A673 (cell line): ENCODE measurements around the gene WTAP. TPM values are rescaled to one million over a fixed set of nuclear protein-coding genes. Genes with fewer than 3 reads are reported as not detected.
A peak's percentile ranks its signal among the peaks of the same experiment; 100 is the strongest.

Experiments
- BruUV-seq: library from RNA; stranded (reverse); fragments of 400-500 nt; replicated peaks from 2 replicates; lab custom pipeline; 2021; lab: Mats Ljungman, UMichigan
- CTCF ChIA-PET: fragments of 300-600 bp; sonication (Branson Sonifier 250); formaldehyde crosslinking; loops from one replicate; lab custom pipeline; 2022; ENCODE audit warnings: antibody characterized with exemption; lab: Charles Lee
- POLR2A ChIA-PET: fragments of 300-600 bp; sonication (Branson Sonifier 250); formaldehyde crosslinking; loops from one replicate; lab custom pipeline; 2022; ENCODE audit warnings: antibody characterized with exemption; ENCODE audit not compliant: low non-redundant PET; lab: Charles Lee
- DNase-seq: peaks from one replicate; pipeline ENCODE4 v3.0.0-alpha.2; 2015; ENCODE audit warnings: low spot score
- H3K27ac ChIP-seq: fragments of 200-600 bp; sonication (generic); 2 replicates; pipeline ENCODE4 v1.5.1; 2016; ENCODE audit warnings: mixed run types, low read depth, mild to moderate bottlenecking, mixed read lengths, antibody characterized with exemption, low read length; ENCODE audit not compliant: poor library complexity, severe bottlenecking
- H3K27me3 ChIP-seq: fragments of 200-600 bp; sonication (generic); replicated peaks from 2 replicates; pipeline ENCODE4 v1.6.1; 2017; ENCODE audit warnings: mixed run types, low read depth, mild to moderate bottlenecking, mixed read lengths, antibody characterized with exemption, low read length; ENCODE audit not compliant: insufficient read depth, poor library complexity
- H3K36me3 ChIP-seq: fragments of 200-600 bp; sonication (generic); 2 replicates; pipeline ENCODE4 v1.6.1; 2016; ENCODE audit warnings: mixed run types, mild to moderate bottlenecking, mixed read lengths, antibody characterized with exemption, low read length; ENCODE audit not compliant: insufficient read depth, poor library complexity, severe bottlenecking
- H3K4me1 ChIP-seq: fragments of 200-600 bp; sonication (generic); 2 replicates; pipeline ENCODE4 v1.6.1; 2017; ENCODE audit warnings: mixed run types, mild to moderate bottlenecking, mixed read lengths, antibody characterized with exemption, low read length; ENCODE audit not compliant: insufficient read depth, poor library complexity, severe bottlenecking
- H3K4me3 ChIP-seq: fragments of 200-600 bp; sonication (generic); 2 replicates; pipeline ENCODE4 v1.5.1; 2016; ENCODE audit warnings: low read depth, mixed run types, mild to moderate bottlenecking, mixed read lengths, low read length; ENCODE audit not compliant: poor library complexity, severe bottlenecking
- H3K9me3 ChIP-seq: fragments of 200-600 bp; sonication (generic); 2 replicates; pipeline ENCODE4 v1.6.1; 2016; ENCODE audit warnings: mixed run types, low read depth, mild to moderate bottlenecking, mixed read lengths, antibody characterized with exemption, low read length; ENCODE audit not compliant: poor library complexity, severe bottlenecking
- EZH2 ChIP-seq: fragments of 200-600 bp; sonication (generic); IDR thresholded peaks from 2 replicates; pipeline ENCODE4 v1.6.1; 2017; ENCODE audit warnings: borderline replicate concordance, low read depth, mild to moderate bottlenecking, mixed read lengths, antibody characterized with exemption, low read length; ENCODE audit not compliant: poor library complexity, severe bottlenecking
- intact Hi-C: fragments of 100-400 bp; cut with micrococcal nuclease; formaldehyde crosslinking; loops from one replicate; pipeline ENCODE4 v1.10.0; 2022; ENCODE audit not compliant: unreplicated experiment
- total RNA-seq: library from RNA; stranded (reverse); gene quantifications from 2 replicates; pipeline ENCODE4 v1.2.3, GENCODE V29; 2021
- TF ChIP-seq, protein P1 (sequence below): fragments of 300-800, 200-600 bp; sonication (generic); conservative IDR thresholded peaks from 2 replicates; pipeline ENCODE4 v1.5.1; 2017; ENCODE audit warnings: low read depth, mild to moderate bottlenecking, antibody characterized with exemption, low read length, moderate library complexity, mixed read lengths

Gene WTAP
- total RNA-seq, 1 experiment from 2014 or later: 109 TPM

DNA sequence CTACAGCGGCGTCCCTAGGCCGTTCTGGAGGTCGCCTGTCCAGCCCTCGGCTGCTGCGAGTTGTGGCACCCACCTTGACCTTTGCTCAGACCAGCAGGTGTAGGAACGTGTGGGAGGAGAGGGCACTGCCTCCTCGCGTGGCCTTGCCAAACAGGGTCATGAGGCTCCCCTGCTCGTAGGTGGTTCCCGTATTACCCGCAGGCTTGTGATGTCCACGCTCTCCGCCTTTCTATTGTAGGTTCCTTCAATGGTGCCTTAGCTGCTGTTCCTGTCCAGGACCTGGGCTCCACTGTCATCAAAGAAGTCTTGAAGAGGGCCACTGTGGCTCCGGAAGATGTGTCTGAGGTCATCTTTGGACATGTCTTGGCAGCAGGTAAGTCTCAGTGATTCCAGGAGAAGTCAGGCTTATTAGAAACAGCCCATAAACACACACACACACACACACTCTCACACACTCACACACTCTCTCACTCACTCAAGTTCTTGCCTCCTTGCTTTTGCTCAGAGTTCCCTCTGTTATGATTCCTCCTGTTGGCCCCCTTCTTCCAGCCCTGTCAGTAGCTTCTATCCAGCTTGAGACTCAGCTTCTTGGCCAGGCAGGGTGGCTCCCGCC, 35.5 kb downstream of the WTAP start:
- no peak for DNase-seq
- TF ChIP-seq EZH2: no peak
- TF ChIP-seq, protein P1, sequence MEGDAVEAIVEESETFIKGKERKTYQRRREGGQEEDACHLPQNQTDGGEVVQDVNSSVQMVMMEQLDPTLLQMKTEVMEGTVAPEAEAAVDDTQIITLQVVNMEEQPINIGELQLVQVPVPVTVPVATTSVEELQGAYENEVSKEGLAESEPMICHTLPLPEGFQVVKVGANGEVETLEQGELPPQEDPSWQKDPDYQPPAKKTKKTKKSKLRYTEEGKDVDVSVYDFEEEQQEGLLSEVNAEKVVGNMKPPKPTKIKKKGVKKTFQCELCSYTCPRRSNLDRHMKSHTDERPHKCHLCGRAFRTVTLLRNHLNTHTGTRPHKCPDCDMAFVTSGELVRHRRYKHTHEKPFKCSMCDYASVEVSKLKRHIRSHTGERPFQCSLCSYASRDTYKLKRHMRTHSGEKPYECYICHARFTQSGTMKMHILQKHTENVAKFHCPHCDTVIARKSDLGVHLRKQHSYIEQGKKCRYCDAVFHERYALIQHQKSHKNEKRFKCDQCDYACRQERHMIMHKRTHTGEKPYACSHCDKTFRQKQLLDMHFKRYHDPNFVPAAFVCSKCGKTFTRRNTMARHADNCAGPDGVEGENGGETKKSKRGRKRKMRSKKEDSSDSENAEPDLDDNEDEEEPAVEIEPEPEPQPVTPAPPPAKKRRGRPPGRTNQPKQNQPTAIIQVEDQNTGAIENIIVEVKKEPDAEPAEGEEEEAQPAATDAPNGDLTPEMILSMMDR: no peak
- peak overlapping the region; percentile 99 for H3K27ac ChIP-seq
- H3K27me3 ChIP-seq: no peaks in the 10 kb centered on the region
- POLR2A ChIA-PET: no interaction called here
- BruUV-seq: TSS peak; percentile 26
- CTCF ChIA-PET: no interaction called here
- H3K36me3 ChIP-seq: peaks cover 60% of the 10 kb centered on the region
- H3K4me1 ChIP-seq: peaks cover 17% of the 10 kb centered on the region
- peak overlapping the region; percentile 68 for H3K4me3 ChIP-seq
- intact Hi-C loops: no loop called here
- H3K9me3 ChIP-seq: no peaks in the 10 kb centered on the region

DNA sequence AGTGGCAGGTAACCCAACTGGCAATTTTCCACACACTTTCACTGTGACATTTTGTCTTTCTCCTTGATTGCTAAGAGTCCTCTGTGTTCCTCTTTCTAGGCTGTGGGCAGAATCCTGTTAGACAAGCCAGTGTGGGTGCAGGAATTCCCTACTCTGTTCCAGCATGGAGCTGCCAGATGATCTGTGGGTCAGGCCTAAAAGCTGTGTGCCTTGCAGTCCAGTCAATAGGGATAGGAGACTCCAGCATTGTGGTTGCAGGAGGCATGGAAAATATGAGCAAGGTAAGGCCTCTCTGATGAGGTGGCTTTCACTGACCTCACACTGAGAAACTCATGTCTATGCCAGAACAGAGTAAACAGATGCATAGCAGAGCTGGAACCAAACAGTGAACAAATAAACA, 39.6 kb downstream of the WTAP start:
- Histone ChIP-seq H3K4me1 (peaks cover 6% of the 10 kb centered on the region), H3K36me3 (peaks cover 87% of the 10 kb centered on the region), H3K9me3 (no peaks in the 10 kb centered on the region), H3K27me3 (no peaks in the 10 kb centered on the region), H3K4me3 (no peak overlapping the region), H3K27ac (peak overlapping the region; percentile 29)
- CTCF ChIA-PET: no interaction called here
- POLR2A ChIA-PET: no interaction called here
- BruUV-seq: no TSS peak
- intact Hi-C loops: no loop called here
- no peak for TF ChIP-seq EZH2
- TF ChIP-seq, protein P1: no peak
- no peak for DNase-seq

- no peak overlapping the region for H3K4me3 ChIP-seq
- intact Hi-C loops: no loop called here
- POLR2A ChIA-PET: no interaction called here
Observed at GRCh38 chr6:159769470-159769869, 42.2 kb downstream of the WTAP start.

More at GRCh38 chr6:159769470-159769869, 42.2 kb downstream of the WTAP start:
- no peaks in the 10 kb centered on the region for H3K9me3 ChIP-seq
- no peak overlapping the region for H3K27ac ChIP-seq
- no TSS peak for BruUV-seq
- H3K4me1 ChIP-seq: peaks cover 6% of the 10 kb centered on the region
- TF ChIP-seq, protein P1: no peak
- no peak for TF ChIP-seq EZH2
- CTCF ChIA-PET: interaction anchor here (0.6 kb wide), 1 partner anchor 82 kb away, joined by 3 read pairs; no protein-coding TSS in a partner anchor
- DNase-seq: no peak
- H3K36me3 ChIP-seq: peaks cover 96% of the 10 kb centered on the region
- no peaks in the 10 kb centered on the region for H3K27me3 ChIP-seq
